ENCODE results near the gene ERBB3.
A peak's percentile ranks its signal among the peaks of the same experiment; 100 is the strongest.
"Not testable (repeated sequence)": the region's sequence is repeated elsewhere in the genome, so short reads cannot be mapped to it uniquely, and the experiment has no call there.

Gene ERBB3

GRCh38 chr12:56116267-56117081 is 36.5 kb downstream of the ERBB3 start, which contains the start of gene RPL41:
Gene RPL41 (plus strand): TSS chr12:56116633.
- DNase-seq, result peak; percentile 64

- not testable (repeated sequence) for DNase-seq
These were observed 37.2 kb downstream of the ERBB3 start for GRCh38 chr12:56117082-56117706.

GRCh38 chr12:56117778-56118687 is 38.1 kb downstream of the ERBB3 start, which contains the start of gene ZC3H10:
Gene ZC3H10 (plus strand): TSS chr12:56118266. CDS start chr12:56120563, 2,297 bp downstream.
- DNase-seq, result peak; percentile 72

GRCh38 chr12:56118688-56119357 is 38.9 kb downstream of the ERBB3 start:
- DNase-seq, result no peak

- no peak for DNase-seq
These were observed 39.4 kb downstream of the ERBB3 start for GRCh38 chr12:56119361-56119796.

GRCh38 chr12:56120158-56120846 is 40.3 kb downstream of the ERBB3 start:
- no peak for DNase-seq

- no peak for DNase-seq
These were observed 41.4 kb downstream of the ERBB3 start for GRCh38 chr12:56121204-56121870.

GRCh38 chr12:56122637-56123036 is 42.7 kb downstream of the ERBB3 start:
- DNase-seq, result no peak

GRCh38 chr12:56124133-56124532 is 44.2 kb downstream of the ERBB3 start:
- DNase-seq, result no peak

- peak; percentile 5 for DNase-seq
These were observed 46.8 kb downstream of the ERBB3 start for GRCh38 chr12:56126732-56127239.

GRCh38 chr12:56127485-56127887 is 47.5 kb downstream of the ERBB3 start:
- no peak for DNase-seq

GRCh38 chr12:56127888-56128669 is 48.1 kb downstream of the ERBB3 start, which contains the start of gene ESYT1:
Gene ESYT1 (plus strand): TSS chr12:56128267. CDS start chr12:56128320, 53 bp downstream.
- peak; percentile 82 for DNase-seq

GRCh38 chr12:56128670-56129205 is 48.8 kb downstream of the ERBB3 start:
- no peak for DNase-seq

- peak; percentile 9 for DNase-seq
These were observed 49.4 kb downstream of the ERBB3 start for GRCh38 chr12:56129206-56129941.

- DNase-seq, result no peak
These were observed 50.1 kb downstream of the ERBB3 start for GRCh38 chr12:56129942-56130495.

- DNase-seq, result no peak
These were observed 50.9 kb downstream of the ERBB3 start for GRCh38 chr12:56130876-56131275.

GRCh38 chr12:56134897-56135296 is 54.9 kb downstream of the ERBB3 start:
- DNase-seq, result no peak

GRCh38 chr12:56137853-56138571 is 58.0 kb downstream of the ERBB3 start:
- DNase-seq, result no peak
